Activated naive CD4-positive, alpha-beta T cell (primary cell): ENCODE data around the gene SYT6.

ENCODE experiments used
- DNase-seq, 4 experiments: peaks; one replicate each; lab custom pipeline; 2025; lab: John Stamatoyannopoulos, UW

SYT6 gene

DNA sequence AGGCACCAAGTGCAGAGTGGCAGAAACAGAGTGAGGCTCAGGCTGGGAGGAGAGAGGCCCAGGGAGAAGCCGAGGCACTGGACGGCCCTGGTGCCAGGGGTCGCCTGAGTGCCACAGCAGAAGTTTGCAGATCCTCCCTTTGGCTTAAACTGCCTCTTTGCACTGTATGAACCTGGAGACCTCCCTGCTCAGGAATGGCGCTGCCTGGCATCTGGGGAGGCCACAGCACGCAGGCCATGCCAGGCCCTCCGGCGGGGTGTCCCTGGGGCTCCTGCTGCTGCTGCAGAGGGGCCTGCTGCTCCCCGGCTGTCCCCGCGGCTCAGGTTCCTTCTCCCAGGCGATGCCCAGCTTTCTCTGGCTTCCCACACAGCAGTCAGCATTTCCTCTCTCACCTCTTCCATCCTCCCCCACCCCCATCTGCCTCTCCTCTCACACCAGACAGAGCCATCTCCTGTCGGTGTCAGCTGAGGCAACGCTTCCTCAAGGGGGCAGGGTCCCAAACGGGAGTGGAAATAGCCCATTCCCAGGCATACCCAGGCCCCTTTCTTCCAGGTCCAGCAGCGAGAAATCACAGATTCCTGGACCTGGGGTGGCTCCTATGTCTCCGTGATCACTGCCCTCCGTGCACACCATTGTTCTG lies 35.2 kb downstream of the SYT6 start:
- no peak for DNase-seq

- no peak for DNase-seq
Measured at GRCh38 chr1:114117654-114118053, 36.0 kb downstream of the SYT6 start.

DNA sequence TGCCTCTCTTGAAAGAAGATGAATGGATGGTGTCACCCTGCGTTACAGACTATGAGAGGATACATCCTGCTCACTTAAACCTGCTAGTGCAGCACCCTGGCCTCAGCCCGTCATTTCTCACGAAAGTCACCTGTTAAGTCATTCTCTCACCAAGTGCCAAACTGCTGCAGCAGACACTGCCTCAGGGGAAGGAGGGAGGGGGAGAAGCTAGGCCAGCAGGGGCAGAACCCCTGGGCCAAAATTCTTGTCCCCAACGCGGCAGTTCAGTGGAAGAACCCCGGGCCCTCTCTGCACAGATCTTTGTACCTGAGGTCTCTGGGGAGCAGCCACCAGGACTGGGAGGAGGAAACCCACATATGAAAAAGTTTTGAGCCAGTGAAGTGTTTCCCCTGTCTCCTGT lies 37.6 kb downstream of the SYT6 start:
- no peak for DNase-seq

DNA sequence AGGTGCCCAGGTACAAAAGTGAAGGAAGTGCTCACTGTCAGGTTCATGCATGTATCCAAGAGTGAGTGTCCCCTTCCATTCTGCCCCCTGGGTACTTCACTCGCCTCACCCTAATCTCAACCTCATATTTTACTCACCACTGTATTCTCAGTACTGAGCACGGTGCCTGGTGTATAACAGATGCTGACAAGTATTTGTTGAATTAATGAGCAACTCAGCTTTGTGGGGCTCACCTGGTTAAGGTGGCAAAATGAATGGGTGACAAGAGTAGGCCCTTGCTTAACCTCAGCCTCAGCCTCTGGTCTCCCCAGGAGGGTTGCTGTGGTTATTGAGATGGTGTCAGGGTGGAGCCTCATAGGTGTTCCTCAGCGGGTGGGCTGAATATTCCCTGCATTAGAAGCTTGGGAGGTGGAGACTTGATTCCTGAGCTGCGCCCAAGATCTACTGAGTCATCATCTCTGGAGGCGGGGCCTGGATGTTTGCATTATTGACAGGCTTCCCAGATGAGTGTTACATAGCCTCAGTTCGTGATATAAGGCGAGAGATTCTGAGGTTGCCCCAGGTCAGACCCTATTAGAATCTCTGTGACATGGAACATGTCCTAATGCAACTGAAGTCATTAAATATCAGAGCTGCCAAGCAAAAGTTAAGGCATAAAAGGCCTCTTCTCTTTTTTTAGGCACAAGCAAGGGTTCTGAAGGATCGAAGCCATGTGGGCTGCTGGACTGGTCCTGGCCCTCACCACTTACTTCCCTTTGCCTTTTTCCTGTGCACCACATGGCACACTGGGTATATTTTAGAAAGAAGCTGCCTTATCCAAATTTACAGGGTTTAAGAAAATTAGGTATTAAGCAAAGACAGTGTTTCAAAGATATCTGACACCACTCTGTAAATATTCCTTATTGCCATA lies 39.2 kb downstream of the SYT6 start:
- no peak for DNase-seq

DNA sequence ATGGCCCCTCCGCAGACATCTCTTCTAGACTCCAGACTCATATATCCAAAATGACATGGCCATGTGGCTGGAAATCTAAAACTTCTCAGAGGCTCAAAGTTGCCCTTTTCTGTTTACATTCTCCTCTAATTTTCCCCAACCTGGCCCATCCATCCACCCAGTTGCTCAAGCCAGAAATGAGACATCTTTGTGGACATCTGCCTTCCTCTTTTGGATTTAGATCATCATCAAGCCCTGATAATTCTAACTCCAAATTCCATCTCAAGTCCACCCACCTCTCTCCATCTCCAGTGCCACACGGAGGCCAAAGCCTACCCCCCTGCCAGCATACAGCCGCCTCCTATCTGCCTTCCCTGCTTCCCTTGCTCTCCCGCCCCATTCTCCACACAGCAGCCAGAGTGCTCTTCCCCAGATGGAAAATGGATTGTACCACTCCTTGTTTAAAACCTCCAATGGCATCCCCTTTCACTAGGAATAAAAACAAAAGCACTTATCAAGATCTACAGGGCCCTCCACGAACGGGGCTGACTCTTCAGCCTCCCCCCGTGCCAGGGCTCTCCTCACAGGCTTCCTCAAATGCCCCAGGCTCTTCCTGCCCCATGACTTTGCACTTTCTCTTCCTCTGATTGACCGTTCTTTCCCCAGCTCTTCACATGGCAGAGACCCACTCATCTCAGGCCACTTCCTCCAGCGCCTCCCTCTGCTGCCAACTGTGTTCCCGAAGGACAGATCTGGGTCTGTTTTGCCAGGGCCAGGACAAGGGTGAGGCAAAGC lies 40.1 kb downstream of the SYT6 start:
- no peak for DNase-seq

DNA sequence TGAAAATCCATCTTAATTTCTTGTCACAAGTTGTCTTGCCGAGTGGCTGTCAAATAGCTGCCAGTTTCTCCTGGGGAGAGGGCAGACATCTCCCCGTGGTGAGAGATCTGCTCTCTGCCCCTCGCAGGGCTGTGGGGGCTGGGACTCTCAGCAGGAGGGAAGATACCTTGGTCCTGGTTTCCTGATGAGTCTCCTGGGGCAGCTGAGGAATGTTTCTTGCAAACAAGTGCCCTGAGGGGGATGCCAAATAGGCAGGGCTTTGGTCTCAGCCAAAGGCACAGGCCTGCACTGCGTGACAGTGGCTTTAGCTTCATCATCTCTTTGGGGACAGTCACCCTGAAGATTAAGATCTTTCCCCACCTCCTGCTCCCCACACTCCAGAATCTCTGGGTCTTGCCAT lies 40.9 kb downstream of the SYT6 start:
- DNase-seq: no peak

DNA sequence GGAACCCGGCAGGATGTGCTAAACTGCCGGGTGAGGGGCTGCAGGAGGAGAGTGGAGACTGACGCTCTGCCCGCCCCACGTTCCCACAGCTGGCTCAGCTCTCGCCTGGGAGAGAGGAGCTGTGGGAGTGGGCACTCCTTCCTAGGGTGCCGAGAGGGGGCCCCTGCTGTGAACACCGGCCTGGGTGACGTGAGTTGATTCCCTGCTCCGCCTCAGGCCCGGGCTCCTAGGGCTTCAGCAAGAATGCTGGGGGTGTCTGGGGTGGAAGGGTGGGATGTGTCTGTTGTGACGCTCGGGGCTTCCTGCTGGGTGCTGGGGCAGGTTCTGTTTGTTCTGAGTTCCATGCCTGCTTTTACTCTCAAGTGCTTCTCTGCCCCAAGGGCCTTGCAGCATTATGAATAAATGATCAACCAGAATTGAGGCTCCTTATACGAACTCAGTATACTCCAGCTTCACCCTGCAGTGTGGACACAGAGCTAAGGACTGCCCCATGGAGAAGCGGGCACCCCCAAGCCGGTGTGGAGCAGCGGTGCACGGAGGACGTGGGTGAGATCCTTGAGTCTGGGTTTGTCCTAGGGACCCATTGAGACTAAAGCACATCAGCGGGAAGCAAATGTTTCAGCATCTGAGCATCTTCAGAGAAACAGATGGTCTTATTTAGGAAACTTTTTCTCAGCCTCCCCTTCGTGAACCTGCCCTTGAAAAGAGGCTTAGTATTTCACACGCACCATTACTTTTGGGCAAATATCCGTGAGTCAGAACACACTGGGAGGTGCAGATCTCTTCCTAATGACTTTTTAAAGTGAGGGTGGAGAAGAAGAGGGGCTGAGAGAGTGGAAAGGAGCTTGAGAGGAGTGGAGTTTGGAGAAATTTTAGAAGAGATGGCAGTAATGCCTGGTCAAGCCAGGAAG lies 41.7 kb downstream of the SYT6 start:
- no peak for DNase-seq

- DNase-seq: no peak
Measured at GRCh38 chr1:114109981-114110380, 43.7 kb downstream of the SYT6 start.

- DNase-seq: no peak
Measured at GRCh38 chr1:114108751-114109255, 44.9 kb downstream of the SYT6 start.

DNA sequence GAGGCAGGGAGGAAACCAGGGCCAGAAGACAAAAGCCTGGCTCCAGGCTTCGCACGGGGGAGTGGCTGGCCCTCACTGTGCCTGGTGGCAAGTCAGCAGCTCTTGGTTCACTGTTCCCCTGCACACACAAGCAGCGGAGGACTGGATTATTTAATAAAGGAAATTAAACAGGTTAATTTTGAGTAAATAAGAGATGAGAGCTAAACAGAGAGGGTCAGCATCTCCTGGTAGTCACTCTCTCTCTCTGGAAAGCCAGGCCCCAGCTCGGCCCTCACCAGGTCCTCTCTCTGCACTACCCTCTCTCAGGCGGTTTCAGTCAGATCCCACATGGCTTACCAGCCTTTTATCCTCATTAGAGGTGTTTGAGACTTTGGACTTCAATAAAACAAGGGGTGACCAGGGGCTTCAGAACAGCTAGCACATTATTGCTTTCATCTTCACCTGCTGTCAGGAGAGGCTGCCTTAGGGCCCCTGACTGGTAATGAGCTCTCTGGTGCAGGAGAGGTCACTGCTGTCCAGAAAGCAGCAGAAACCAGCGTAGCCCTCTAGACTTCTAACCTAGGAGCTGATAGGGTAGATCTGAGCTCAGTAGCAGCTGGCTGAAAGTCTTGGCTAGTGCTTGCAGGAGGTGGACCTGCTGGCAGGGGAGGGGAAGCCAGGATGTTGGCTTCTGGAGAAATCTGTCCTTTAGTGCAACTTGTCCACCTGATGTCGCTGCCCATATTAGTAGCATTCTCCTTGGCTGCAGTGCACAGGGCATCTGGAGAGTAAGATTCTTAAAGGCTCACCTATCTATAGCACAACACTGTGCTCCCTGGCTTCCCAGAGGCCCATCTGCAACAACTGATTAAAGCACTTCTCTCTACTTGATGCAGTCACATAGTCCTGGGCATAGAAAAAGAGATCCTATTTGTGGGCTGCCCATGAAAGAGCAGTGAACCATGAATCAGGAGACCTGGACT lies 45.9 kb downstream of the SYT6 start:
- no peak for DNase-seq

GRCh38 chr1:114105421-114105979 lies 48.2 kb downstream of the SYT6 start:
- no peak for DNase-seq

DNA sequence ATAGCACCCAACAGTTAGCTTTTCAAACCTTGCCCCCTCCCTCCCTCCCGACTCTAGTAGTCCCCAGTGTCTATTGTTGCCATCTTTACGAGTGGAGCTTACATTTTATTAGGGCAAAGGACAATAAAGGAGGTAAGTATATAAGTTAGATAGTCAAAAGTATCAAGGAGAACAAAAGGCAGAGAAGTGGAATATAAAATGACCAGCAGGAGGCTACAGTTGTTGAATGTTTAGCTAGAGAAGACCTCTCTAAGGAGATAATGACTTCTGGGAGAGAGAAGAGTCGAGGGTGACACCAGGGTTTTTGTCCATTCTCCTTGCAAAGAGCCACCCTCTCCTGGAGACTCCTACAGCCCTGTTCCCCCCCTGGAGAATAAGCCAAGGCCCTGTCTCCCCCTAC lies 48.7 kb downstream of the SYT6 start:
- no peak for DNase-seq

DNA sequence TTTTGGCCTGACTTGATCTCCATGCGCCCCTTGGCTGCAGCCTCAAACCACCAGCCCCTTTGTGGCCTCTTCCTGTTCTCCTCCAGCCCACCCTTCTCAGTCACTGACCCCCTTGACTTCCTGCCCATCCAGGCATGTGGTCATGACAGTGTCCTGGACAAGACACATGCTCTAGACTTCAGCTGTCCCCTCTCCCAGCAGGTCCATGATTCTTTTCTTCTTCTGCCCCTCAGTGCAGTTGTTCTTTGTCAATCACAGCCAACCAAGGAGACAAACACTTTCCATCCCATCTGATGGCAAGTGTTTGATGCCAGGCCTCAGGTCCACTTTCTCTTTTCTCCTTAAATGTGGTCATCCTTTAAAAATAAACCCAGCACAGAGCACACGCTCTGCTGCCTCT lies 49.7 kb downstream of the SYT6 start:
- no peak for DNase-seq

GRCh38 chr1:114102136-114102535 lies 51.5 kb downstream of the SYT6 start:
- no peak for DNase-seq

DNA sequence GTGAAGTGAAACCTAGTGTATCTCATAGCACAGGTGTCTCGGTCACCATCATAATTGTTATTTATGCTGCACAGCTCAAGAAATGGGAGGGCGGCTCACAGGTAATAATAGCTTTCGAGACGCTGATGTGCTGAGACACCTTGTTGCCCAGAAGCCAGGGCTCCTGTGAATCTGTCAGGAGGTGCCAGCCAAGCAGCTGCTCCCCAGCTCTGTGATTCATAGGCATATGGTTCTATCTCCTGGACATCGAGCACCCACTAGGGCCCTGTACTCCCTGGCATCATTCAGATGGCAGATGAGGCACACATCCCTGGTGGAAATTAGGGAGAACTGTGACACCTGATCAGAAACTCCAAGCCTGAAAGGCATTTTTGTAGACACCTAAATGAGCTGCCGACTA lies 53.5 kb downstream of the SYT6 start:
- no peak for DNase-seq

- no peak for DNase-seq
Measured at GRCh38 chr1:114099268-114099667, 54.4 kb downstream of the SYT6 start.

DNA sequence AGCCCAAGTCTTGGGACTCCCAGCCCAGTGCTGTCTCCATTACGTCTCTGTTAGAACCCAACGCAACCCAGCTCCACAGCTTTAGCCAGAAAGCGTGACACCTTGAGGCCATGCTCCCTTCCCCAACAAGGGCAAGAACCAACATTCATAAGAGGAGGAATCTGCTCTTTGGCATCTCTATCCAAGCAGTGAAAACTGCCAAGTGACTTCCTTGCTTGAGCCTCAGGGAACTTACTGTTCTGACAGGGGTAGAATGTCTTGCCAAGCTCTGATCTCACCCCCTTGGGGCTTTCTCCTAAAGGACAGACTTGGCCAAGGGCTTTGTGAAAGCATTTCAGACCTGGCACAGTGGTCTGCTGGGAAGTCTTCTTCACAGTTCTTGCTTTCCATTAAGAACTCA lies 56.6 kb downstream of the SYT6 start:
- DNase-seq: no peak

DNA sequence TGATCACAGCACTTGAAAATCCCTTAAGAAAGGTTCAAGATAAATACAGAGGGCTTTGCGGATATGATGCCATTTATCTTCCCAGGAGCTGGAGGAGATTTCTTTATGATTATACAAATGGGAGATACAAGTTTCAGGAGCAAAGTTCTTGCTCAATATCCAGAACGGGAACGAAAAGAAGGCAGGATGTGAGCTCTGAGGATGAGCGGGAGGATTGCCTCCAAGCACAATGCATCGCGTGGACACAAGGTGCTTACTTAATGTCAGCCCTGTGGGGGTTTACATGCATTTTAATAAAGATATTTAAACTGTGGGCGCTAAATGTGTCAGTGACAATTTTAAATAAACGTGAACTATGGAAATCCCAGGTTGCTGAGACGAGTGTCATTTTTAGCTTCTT lies 59.0 kb downstream of the SYT6 start:
- no peak for DNase-seq

DNA sequence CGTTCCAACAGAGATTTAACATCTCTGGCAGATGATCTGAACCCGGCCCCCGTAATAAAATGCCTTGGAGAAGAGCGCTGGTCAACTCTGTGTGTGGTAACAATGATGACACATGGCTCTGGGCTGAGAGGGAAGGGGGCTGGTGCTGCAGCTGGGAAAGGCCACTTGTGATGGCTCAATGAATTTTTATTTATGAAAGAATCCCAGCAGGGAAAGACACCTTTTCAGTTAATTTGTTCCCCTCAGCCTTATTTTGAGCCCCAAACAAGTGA lies 59.4 kb downstream of the SYT6 start:
- no peak for DNase-seq

GRCh38 chr1:114093624-114094362 lies 59.9 kb downstream of the SYT6 start:
- no peak for DNase-seq
